SK-N-SH treated with all-trans-retinoic acid at 6 μM for 48 hours (cell line): ENCODE measurements around the gene WFDC6.

Experiments used
- ARNTL ChIP-seq: fragments of 450-650 bp; formaldehyde crosslinking; IDR thresholded peaks from 2 replicates; pipeline ENCODE4 v1.5.0; 2020; ENCODE audit warnings: low read depth, mild to moderate bottlenecking, moderate library complexity, borderline replicate concordance
- CSRNP3 ChIP-seq: fragments of 250-450 bp; sonication (Bioruptor Pico); IDR thresholded peaks from 2 replicates; pipeline ENCODE4 v1.5.1; 2021; ENCODE audit warnings: mild to moderate bottlenecking, moderate library complexity
- ESRRG ChIP-seq: fragments of 250-450 bp; sonication (Bioruptor Pico); IDR thresholded peaks from 2 replicates; pipeline ENCODE4 v1.6.1; 2021; ENCODE audit warnings: mild to moderate bottlenecking
- ISL1 ChIP-seq: fragments of 250-450 bp; sonication (Bioruptor Pico); IDR thresholded peaks from 2 replicates; pipeline ENCODE4 v2.1.2; 2022; ENCODE audit warnings: mild to moderate bottlenecking, moderate library complexity
- OSR1 ChIP-seq: fragments of 250-450 bp; sonication (Bioruptor Pico); IDR thresholded peaks from 2 replicates; pipeline ENCODE4 v1.8.0; 2022; ENCODE audit warnings: moderate library complexity, mild to moderate bottlenecking, inconsistent platforms
- PATZ1 ChIP-seq: fragments of 250-450 bp; sonication (Bioruptor Pico); IDR thresholded peaks from 2 replicates; pipeline ENCODE4 v1.8.0; 2020; ENCODE audit warnings: mild to moderate bottlenecking, moderate library complexity, borderline replicate concordance
- PPARA ChIP-seq: fragments of 250-450 bp; sonication (Bioruptor Pico); IDR thresholded peaks from 2 replicates; pipeline ENCODE4 v1.5.0; 2020; ENCODE audit warnings: mild to moderate bottlenecking, borderline replicate concordance
- RARB ChIP-seq: fragments of 250-450 bp; sonication (Bioruptor Pico); IDR thresholded peaks from 2 replicates; pipeline ENCODE4 v1.8.0; 2021; ENCODE audit warnings: mild to moderate bottlenecking, moderate library complexity
- TOX ChIP-seq: fragments of 250-450 bp; sonication (Bioruptor Pico); IDR thresholded peaks from 2 replicates; pipeline ENCODE4 v1.8.0; 2021; ENCODE audit warnings: mild to moderate bottlenecking, moderate library complexity, borderline replicate concordance
- TSHZ2 ChIP-seq: fragments of 250-450 bp; sonication (Bioruptor Pico); IDR thresholded peaks from 2 replicates; pipeline ENCODE4 v1.5.0; 2020; ENCODE audit warnings: mild to moderate bottlenecking, moderate library complexity
- ZC3H10 ChIP-seq: fragments of 250-450 bp; sonication (Bioruptor Pico); IDR thresholded peaks from 2 replicates; pipeline ENCODE4 v1.5.1; 2021; ENCODE audit warnings: mild to moderate bottlenecking, moderate library complexity
- ZFP3 ChIP-seq: fragments of 250-450 bp; sonication (Bioruptor Pico); IDR thresholded peaks from 2 replicates; pipeline ENCODE4 v1.5.0; 2020; ENCODE audit warnings: mild to moderate bottlenecking, moderate library complexity
- ZFP30 ChIP-seq: fragments of 450-650 bp; formaldehyde crosslinking; IDR thresholded peaks from 2 replicates; pipeline ENCODE4 v1.5.0; 2022; ENCODE audit warnings: mild to moderate bottlenecking, moderate library complexity
- ZNF70 ChIP-seq: fragments of 450-650 bp; formaldehyde crosslinking; IDR thresholded peaks from 2 replicates; pipeline ENCODE4 v1.5.0; 2020; ENCODE audit warnings: mild to moderate bottlenecking, moderate library complexity

GRCh38 chr20:45510242-45510862, 28.9 kb downstream of the WFDC6 start:
- no peak for TF ChIP-seq PATZ1 (CRISPR knock-in tag)
- TF ChIP-seq ARNTL (CRISPR knock-in tag): no peak
- no peak for TF ChIP-seq ZC3H10 (CRISPR knock-in tag)
- no peak for TF ChIP-seq ZFP3 (CRISPR knock-in tag)
- TF ChIP-seq OSR1 (CRISPR knock-in tag): no peak
- TF ChIP-seq ZFP30: no peak
- TF ChIP-seq PPARA (CRISPR knock-in tag): no peak
- peak; percentile 88 for TF ChIP-seq ISL1 (CRISPR knock-in tag)
- no peak for TF ChIP-seq ZNF70 (CRISPR knock-in tag)
- no peak for TF ChIP-seq TOX (CRISPR knock-in tag)
- no peak for TF ChIP-seq TSHZ2 (CRISPR knock-in tag)
- no peak for TF ChIP-seq RARB (CRISPR knock-in tag)
- TF ChIP-seq ESRRG (CRISPR knock-in tag): no peak
- TF ChIP-seq CSRNP3 (CRISPR knock-in tag): no peak
